Measurements from ENCODE around the gene CECR2. TPM values are rescaled to one million over a fixed set of nuclear protein-coding genes. Genes with fewer than 3 reads are reported as not detected.
"Not testable (repeated sequence)": the region's sequence is repeated elsewhere in the genome, so short reads cannot be mapped to it uniquely, and the experiment has no call there.

CECR2 gene
- polyA plus RNA-seq, 4 donors = 8.9 to 24.3 (median 15.5) TPM

DNA sequence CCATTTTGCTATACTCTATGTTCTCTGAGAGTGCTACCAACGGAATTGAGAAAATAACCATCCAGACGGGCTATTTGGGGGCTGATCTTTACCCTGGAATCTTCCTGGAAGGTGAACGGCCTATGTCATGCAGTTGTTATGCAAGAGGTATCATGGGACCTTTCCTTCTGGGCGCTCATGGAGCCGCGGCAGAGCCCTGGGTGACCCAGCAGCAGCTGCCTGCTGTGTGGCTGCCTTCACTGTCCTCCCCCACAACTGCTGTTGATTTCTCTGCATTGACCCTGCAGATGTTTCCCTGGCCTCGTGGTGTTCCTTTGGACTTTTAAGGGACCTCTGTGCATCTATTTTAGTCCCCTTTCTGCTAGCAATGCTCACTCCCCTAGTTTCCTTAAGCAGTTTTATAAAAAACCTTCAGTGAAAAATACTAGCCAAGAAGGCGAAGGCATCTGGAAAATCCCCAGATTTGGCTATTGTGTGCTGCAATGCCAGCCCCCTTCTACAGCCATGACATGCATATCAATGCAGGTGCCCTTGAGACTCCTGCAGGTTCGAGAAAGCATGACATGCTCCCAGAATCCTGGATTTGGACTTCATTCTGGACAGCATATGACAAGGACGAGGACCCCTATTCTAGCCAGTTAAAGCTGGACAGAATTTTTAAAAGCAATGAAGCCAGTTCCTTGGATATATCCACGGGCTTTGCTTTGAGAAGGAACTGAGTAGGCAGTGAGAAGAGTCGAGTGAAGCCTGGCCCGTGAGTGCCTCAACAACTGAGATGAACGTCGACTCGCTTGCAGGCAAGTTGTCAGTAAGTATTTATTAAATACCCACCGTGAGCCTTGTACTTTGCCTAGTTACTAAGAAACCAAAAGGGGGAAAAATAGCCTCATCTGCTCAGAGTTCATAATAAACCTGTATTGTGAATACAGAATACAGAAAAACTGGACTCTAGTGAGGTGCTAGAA is 193.9 kb downstream of the CECR2 start, which contains the start of gene SLC25A18:
SLC25A18 (plus strand) TSS at position 593 of the 965 bp plus-strand sequence. CDS start 16,447 bp downstream, outside the sequence.
- DNase-seq (ENCODE audit: low read depth in 4 of 4, low spot score in 2 of 4) = no peak

DNA sequence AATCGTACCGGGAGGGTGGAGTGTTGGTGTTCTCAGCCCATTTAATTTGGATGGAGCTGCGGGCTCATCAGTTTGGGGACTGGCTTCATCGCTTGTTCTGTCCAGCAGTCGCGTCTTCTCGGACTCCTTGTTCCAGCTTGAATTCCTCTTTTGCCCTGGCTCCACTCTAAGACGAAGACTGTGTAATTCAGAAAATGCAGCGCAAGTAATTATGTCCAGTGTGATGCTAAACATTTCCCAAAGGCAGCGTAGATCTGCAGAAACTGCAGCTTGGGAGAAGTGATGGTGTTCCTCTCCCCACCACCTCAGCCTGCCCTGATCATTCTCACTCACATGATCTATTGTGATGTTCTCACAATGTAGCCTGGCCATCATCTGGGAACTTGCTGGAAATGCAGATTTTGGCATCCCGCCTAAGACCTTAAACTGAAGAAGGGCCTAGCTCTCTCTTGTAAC is 194.7 kb downstream of the CECR2 start:
- DNase-seq (ENCODE audit: low read depth in 4 of 4, low spot score in 2 of 4) = no peak

DNA sequence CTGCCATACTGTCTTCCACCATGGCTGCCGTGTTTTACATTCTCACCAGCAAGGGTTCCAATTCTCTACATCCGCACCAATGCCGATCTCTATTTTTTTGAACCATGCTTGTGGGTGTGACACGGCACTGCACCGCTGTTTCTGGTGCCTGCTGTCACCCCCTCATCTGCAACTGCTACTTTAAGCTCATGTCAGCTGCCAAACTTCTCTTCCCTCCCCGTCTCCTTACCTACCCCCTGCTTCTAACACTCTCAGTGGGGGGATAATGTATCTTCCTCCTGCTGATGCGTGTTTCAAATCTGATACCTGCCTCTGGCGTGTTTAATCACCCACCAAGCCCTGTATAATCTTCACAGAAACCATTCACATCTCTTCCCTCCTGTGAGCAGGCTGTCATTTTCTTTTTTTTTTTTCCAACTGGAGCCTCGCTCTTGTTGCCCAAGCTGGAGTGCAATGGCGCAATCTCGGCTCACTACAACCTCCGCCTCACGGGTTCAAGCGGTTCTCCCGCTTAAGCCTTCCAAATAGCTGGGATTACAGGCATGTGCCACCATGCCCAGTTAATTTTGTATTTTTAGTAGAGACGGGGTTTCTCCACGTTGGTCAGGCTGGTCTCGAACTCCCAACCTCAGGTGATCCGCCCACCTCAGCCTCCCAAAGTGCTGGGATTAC is 196.9 kb downstream of the CECR2 start:
- not testable (repeated sequence) for DNase-seq (ENCODE audit: low read depth in 4 of 4, low spot score in 2 of 4)

DNA sequence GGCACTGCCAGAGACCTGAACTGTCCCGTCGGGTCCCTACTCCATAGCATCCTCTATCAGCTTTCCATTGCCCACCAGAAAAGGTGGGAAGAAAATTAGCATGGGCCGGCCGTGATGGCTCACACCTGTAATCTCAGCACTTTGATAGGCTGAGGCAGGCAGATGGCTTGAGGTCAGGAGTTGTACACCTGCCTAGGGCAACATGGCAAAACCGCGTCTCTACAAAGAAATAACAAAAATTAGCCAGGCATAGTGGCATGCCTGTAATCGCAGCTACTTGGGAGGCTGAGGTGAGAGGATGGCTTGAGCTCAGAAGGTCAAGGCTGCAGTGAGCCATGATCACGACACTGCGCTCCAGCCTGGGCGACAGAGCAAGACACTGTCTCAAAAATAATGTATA is 197.5 kb downstream of the CECR2 start:
- no peak for DNase-seq (ENCODE audit: low read depth in 4 of 4, low spot score in 2 of 4)

DNA sequence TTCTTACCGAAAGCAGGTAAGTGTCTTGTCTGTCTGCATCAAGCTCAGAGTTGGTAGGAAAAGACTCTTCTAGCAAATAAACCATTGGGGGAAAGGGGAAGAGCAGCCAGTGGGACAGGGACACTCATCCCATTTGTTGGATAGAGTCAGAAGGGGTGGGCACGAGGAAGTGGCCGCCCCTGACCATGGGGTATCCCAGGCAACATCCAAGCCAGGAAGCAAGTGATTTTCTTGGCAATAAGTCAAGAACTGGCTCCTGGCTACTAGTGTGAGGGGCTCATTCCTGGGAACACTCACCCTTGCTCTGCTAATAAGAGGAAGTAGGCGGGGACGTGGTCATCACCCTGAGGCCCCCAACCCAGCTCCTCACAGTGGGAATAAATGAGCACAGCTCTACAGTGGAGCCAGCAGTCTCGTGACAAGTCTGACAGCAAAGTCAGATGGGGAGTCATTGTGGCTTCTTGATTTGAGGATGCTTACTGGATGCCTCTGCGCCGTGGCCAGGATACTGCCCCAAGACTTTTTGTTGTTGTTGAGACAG is 200.8 kb downstream of the CECR2 start:
- no peak for DNase-seq (ENCODE audit: low read depth in 4 of 4, low spot score in 2 of 4)

DNA sequence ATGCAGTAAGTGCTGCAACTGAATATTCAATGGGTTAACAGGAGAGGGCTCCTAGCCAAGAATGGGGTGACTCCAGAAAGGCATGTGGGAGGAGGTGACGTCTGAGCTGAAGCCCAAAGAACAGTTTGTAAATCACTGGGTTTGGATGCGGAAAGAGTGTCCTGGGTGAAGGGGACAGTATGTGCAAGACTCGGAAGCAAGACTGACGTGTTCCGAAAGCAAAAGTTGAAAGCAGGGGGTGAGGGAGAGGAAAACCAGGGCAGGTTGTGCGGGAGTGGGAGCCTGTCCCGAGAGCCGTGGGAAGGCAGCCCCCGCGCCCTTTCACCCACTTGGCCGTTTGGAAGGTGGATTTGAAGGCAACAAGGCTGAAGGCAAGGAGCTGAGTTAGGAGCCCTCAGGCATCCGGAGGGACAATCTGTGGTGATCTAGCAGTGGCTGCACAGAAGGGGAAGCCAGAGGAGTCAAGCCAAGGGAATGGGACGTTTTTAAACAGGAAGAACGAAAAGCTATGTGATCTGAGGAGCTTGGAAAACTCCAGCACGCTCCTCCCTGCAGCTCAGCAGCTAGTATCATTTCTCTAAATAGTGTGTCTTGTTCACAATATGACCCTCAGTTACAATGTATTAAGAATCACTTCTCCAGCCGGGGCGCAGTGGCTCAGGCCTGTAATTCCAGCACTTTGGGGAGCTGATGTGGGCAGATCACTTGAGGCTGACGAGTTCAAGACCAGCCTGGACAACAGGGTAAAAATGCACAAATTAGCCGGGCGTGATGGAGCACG is 201.8 kb downstream of the CECR2 start:
- DNase-seq (ENCODE audit: low read depth in 4 of 4, low spot score in 2 of 4) = no peak

DNA sequence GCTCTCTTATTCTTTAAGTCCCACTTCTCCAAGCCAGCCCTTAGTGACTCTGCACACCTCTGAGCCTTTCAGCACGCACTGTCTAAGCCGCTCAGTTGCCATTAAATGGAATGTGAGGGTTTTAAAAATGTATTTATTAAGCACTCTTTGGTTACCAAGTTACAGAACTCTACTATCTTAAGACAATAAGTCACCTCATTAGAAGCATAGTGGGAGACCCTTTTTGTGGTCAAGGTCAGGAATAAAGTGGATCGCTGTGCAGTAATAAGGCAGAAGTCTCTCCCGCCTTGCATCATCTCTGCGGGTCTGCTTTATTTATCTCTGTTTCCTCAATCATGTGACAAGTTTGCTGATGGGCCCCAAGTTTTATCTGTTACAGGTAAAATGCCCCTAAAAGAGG is 205.9 kb downstream of the CECR2 start:
- no peak for DNase-seq (ENCODE audit: low read depth in 4 of 4, low spot score in 2 of 4)

DNA sequence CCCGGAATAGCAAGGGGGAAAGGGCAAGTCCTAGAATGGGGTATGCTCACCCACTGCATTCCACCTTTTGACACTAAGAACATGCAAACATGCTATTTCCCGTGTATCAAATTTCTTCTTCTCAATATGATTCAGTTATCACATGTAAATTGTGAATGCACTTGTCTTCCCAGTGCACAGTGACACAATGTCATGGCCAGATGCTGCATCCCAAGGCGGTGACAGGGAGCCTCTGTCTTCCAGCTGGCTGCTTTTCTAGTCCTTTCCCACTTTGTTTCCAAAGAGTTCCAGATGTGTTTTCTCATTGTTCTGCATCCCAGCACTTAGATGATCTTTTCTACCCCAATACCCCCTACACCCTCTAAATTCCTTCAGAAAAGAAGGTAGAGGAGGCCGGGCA is 206.4 kb downstream of the CECR2 start:
- DNase-seq (ENCODE audit: low read depth in 4 of 4, low spot score in 2 of 4) = no peak

DNA sequence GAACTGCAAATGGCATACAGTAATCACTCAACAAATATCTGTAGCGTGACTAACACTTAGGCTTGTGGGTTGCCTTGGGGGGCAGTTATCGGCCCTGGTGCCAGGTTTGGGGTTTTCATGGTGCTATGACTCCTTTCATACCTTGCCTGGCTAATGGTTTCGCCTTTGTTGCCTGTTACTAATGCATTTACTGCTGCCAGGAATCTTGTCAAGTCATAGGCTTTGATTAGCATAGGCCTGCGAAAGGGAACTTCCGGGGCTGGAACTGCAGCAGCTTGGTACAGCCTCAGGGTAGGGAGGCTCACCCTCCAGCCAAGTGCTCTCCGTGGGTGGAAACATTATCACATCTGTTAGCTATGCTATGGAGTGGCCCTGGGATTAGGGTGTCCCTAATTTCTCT is 207.2 kb downstream of the CECR2 start:
- DNase-seq (ENCODE audit: low read depth in 4 of 4, low spot score in 2 of 4) = no peak

DNA sequence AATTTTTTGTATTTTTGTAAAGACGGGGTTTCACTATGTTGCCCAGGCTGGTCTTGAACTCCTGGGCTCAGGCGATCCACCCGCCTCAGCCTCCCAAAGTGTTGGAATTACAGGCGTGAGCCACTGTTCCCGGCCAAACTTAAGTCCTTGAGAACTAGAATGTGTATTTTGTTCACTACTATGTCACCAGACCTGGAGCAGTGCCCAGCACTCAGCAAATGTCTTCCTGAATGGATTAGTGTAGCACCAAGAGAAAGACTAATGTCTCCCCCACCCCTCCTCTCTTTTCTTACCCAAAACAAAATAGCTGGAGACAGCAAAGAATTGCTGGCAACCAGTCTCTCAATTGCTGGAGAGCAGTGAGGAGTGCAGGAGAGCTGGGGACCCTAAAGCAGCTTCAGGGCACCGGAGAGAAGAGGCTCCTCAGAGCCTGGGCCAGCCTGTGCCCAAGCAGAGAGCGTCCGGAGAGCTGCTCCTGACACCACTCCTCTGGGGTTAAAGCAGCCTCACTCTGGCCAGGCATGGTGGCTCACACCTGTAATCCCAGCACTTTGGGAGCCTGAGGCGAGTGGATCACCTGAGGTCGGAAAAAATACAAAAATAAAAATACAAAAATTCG is 209.0 kb downstream of the CECR2 start:
- DNase-seq (ENCODE audit: low read depth in 4 of 4, low spot score in 2 of 4) = no peak

DNA sequence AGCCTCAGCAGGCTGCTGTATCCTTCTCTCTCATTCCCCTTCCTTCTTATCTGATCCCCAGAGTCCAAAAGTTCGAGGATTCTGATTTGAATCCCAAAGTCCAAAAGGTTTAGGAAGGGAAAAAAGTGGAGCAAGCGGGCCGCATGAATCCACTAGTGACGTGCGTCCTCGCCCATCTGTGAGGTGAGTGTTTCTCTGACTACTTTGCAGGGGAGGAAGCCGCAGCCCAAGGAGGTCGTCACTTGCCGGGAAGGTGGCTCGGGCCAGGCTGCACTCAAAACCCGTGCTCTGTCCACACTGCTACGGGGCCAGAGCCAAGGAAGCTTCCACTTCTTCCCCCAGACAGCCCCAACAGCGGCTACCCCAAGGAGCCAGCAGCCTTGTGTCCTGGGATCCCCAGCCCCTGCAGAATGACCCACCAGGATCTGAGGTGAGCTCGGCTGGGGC is 210.3 kb downstream of the CECR2 start:
- no peak for DNase-seq (ENCODE audit: low read depth in 4 of 4, low spot score in 2 of 4)

DNA sequence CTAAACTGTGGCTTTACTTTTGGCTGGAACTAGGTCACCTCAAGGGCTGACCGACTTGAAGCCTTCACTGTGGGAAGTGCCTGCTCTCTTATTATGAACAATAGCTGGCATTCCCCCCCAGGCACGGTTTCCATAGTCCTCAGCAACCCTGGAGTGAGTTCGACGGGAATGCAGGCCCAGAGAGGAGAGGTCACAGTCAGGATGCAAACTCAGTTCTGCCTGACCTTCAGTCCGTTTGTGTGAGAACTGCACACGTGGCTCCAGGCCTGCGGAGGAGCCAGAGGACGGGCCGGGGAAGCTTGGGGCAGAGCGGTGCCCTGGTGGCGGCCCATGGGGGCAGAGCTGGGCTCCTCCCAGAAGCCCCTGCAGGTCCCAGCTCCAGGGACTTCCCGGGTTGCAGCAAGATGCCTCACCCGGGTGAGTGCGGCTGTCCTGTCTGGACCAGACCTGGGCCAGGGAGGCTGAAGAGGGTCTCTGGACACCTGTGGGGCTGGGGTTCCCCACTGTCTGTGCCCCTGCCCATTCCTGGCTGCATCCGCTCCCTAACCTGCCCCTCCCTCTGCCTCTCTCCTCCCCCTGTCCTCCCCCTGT is 211.3 kb downstream of the CECR2 start:
- no peak for DNase-seq (ENCODE audit: low read depth in 4 of 4, low spot score in 2 of 4)

DNA sequence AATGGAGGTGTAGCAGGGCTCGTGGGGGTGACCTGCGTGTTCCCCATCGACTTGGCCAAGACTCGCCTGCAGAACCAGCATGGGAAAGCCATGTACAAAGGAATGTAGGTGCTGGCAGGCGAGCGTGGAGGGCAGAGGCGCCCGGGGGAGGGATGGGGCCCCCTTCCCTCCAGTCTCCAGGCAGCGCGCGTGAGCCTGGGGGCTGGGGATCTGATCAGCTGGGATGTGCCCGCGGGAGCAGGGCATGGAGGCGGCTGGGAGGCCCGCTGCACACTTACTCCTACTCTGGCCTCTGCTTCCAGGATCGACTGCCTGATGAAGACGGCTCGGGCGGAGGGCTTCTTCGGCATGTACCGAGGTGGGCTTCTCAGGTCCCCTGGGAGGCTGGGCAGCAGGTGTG is 211.8 kb downstream of the CECR2 start:
- DNase-seq (ENCODE audit: low read depth in 4 of 4, low spot score in 2 of 4) = no peak

DNA sequence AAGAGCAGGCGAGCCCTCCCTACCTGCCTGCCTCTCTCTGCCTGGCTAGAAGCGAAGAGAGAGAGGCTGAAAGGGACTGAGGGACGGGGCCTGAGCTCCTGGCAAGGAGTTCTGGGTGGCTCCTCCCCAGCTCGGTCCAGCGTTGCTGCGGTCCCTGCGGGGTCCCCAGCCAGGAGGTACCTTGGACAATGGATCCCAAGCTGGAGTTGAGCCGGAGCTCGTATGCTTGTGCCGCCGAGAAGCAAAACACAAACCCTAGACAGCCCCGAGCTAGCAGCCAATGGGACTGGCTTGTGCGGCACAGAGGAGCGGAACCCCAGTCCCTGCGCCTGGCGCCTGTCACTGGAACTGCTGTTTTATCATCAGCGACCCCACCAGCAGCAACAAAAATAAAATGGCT is 212.4 kb downstream of the CECR2 start:
- no peak for DNase-seq (ENCODE audit: low read depth in 4 of 4, low spot score in 2 of 4)

DNA sequence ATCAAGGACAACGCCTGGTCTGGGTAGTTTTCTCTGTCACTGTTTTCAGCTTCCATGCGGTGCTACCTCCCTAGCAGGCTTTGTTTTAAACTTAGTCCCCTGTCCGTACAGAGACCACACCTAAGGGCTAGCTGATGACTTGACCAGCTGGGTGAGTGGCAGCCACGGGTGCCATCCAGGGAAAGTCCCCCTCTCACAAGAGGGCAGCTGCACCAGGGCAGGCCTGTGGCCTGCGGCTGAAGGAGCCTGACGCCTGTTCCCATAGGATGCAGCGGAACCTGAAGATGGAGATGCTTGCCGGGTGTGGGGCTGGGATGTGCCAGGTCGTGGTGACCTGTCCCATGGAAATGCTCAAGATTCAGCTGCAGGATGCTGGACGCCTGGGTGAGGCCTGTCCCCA is 213.9 kb downstream of the CECR2 start:
- no peak for DNase-seq (ENCODE audit: low read depth in 4 of 4, low spot score in 2 of 4)

DNA sequence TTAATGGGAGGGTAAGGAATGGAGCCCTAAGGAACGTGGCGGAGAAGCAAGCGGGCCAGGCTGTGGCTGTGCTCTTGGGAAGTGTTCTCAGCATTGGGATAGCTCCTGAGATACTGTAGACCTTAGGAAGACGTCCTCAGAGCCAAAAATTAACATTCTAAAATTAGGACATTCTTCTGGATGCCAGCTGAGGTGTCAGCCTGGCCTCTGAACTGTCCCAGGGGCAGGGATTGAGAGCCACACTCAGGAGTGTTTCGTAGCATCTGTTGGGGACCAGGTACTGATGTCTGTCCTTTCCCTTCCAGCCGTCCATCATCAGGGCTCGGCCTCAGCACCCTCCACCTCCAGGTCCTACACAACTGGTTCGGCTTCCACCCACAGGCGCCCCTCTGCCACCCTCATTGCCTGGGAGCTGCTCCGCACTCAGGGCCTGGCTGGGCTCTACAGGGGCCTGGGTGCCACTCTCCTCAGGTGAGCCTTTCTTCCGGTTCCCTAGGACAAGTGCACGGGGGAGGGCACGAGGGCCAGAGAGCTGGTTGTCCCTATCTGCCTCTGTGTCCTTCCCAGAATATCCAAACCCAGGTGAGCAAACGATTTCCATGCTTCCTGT is 217.7 kb downstream of the CECR2 start:
- no peak for DNase-seq (ENCODE audit: low read depth in 4 of 4, low spot score in 2 of 4)

DNA sequence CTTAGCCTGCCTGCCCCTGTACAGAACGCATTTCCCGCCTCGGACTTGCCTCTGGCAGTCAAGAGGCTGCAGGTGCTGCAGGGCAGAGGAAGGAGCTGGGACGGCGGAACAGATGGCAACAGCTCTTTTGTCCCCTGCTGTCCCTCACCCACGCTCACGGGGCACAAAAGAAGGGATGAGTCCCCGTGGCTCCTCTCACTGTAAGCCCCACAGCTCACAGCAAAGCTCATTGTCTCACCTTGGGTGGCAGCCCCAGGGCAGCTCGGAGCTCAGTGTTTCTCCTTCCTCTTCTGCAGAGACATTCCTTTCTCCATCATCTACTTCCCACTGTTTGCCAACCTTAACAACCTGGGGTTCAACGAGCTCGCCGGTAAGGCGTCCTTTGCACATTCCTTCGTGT is 218.4 kb downstream of the CECR2 start:
- DNase-seq (ENCODE audit: low read depth in 4 of 4, low spot score in 2 of 4) = no peak

DNA sequence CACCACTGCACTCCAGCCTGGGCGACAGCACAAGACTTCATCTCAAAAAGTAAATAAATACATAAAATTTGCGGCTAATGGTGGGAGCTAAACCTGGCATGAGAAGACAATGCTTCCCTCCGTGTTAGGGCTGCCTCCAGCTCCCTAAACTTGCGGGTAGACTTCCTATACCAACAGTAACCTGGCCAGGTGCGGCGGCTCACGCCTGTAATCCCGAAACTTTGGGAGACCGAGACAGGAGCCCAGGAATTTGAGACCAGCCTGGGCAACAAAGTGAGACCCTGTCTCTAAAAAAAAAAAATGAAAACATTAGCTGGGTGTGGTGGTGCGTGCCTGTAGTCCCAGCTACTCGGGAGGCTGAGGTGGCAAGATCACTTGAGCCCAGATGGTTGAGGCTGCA is 219.3 kb downstream of the CECR2 start:
- DNase-seq (ENCODE audit: low read depth in 4 of 4, low spot score in 2 of 4) = no peak

DNA sequence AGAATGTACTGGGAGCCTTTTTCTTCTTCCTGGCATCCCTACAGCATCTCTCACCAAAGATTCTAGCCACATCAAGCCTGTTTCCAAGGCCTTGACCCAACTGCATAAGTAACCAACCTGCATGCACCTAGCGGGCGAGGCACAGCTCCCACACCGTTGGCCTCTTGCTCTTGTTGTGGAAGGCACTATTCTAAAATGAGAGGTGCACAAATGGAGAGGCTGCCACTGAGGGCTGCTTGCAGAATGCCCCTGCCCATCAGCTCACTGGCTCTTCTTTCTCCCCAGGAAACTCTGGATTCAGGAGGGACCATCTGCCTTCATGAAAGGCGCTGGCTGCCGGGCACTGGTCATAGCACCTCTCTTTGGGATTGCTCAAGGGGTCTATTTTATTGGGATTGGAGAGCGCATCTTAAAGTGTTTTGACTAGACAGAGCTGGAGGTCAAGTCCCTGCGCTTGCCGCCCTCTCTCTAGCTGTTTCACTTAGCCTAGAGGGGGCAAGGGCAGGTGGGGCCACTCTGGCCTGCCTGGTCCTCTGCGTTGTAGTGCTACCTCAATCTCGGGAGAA is 220.6 kb downstream of the CECR2 start:
- no peak for DNase-seq (ENCODE audit: low read depth in 4 of 4, low spot score in 2 of 4)
